ENCODE results near the gene KDM1A. TPM values are rescaled to one million over a fixed set of nuclear protein-coding genes. Genes with fewer than 3 reads are reported as not detected.

Gene KDM1A
- total and polyA plus RNA-seq, 10 of the 15 experiments (the other 5 are each of a cell fraction or from before 2014, with no cell fraction given): 39.2 to 118 (median 98.9) TPM

DNA sequence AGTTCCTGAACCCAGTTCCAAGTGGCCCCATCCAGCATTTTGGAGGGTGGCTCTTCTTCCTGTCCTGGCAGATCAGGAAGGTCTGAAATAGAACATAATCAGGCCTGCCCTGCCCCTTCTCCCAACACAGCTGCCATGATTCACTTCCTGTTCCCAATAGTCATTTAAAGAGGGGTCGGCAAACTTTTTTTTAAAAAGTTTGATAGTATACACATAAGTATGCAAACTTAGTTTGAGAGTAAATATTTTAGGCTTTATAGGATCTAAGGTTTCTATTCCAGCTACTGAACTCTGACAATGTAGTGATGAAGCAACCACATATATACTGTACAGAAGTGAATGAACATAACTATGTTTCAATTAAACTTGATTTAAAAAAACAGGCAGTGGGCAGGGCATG is 83.0 kb downstream of the KDM1A start (continued):
- TF ChIP-seq, protein P1, sequence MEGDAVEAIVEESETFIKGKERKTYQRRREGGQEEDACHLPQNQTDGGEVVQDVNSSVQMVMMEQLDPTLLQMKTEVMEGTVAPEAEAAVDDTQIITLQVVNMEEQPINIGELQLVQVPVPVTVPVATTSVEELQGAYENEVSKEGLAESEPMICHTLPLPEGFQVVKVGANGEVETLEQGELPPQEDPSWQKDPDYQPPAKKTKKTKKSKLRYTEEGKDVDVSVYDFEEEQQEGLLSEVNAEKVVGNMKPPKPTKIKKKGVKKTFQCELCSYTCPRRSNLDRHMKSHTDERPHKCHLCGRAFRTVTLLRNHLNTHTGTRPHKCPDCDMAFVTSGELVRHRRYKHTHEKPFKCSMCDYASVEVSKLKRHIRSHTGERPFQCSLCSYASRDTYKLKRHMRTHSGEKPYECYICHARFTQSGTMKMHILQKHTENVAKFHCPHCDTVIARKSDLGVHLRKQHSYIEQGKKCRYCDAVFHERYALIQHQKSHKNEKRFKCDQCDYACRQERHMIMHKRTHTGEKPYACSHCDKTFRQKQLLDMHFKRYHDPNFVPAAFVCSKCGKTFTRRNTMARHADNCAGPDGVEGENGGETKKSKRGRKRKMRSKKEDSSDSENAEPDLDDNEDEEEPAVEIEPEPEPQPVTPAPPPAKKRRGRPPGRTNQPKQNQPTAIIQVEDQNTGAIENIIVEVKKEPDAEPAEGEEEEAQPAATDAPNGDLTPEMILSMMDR (IDR thresholded peaks at IDR 0.05 in 2 of 3, conservative IDR thresholded peaks at IDR 0.05 in 1 of 3; ENCODE audit: control insufficient read depth in 2 of 3, extremely low read depth in 1 of 3, insufficient read depth in 1 of 3, low read depth in 3 of 3, low read length in 3 of 3): no peak
- TF ChIP-seq NR2F1 (conservative IDR thresholded peaks at IDR 0.05) (no peak), STAT3 (IDR thresholded peaks at IDR 0.05; ENCODE audit: low read depth, low read length) (no peak), MXI1 (IDR thresholded peaks at IDR 0.05; ENCODE audit: low read depth, low read length) (no peak), ESRRA (IDR thresholded peaks at IDR 0.05; ENCODE audit: low read length) (no peak), CREM (IDR thresholded peaks at IDR 0.05; ENCODE audit: low read depth) (no peak), CBFB (IDR thresholded peaks at IDR 0.05; ENCODE audit: low read depth) (no peak)
- TF ChIP-seq, protein P2, sequence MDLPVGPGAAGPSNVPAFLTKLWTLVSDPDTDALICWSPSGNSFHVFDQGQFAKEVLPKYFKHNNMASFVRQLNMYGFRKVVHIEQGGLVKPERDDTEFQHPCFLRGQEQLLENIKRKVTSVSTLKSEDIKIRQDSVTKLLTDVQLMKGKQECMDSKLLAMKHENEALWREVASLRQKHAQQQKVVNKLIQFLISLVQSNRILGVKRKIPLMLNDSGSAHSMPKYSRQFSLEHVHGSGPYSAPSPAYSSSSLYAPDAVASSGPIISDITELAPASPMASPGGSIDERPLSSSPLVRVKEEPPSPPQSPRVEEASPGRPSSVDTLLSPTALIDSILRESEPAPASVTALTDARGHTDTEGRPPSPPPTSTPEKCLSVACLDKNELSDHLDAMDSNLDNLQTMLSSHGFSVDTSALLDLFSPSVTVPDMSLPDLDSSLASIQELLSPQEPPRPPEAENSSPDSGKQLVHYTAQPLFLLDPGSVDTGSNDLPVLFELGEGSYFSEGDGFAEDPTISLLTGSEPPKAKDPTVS (IDR thresholded peaks at IDR 0.05; ENCODE audit: low read depth, low read length): no peak
- TF ChIP-seq, protein P3, sequence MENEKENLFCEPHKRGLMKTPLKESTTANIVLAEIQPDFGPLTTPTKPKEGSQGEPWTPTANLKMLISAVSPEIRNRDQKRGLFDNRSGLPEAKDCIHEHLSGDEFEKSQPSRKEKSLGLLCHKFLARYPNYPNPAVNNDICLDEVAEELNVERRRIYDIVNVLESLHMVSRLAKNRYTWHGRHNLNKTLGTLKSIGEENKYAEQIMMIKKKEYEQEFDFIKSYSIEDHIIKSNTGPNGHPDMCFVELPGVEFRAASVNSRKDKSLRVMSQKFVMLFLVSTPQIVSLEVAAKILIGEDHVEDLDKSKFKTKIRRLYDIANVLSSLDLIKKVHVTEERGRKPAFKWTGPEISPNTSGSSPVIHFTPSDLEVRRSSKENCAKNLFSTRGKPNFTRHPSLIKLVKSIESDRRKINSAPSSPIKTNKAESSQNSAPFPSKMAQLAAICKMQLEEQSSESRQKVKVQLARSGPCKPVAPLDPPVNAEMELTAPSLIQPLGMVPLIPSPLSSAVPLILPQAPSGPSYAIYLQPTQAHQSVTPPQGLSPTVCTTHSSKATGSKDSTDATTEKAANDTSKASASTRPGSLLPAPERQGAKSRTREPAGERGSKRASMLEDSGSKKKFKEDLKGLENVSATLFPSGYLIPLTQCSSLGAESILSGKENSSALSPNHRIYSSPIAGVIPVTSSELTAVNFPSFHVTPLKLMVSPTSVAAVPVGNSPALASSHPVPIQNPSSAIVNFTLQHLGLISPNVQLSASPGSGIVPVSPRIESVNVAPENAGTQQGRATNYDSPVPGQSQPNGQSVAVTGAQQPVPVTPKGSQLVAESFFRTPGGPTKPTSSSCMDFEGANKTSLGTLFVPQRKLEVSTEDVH (IDR thresholded peaks at IDR 0.05; ENCODE audit: low read depth, partially characterized antibody): no peak

All from GM12878 (cell line).